ENCODE data around the gene ZNF81. TPM values are rescaled to one million over a fixed set of nuclear protein-coding genes. Genes with fewer than 3 reads are reported as not detected.
A peak's percentile ranks its signal among the peaks of the same experiment; 100 is the strongest.

ZNF81 gene
- total and polyA plus RNA-seq, 2 of the 13 experiments (the other 11 are each of a cell fraction or from before 2014, with no cell fraction given), result 1.4 to 3.2 TPM

GRCh38 chrX:47873123-47873522 lies 36.4 kb downstream of the ZNF81 start:
- H3K79me2 ChIP-seq (ENCODE audit: insufficient read depth, low read length), result no peaks in the 10 kb centered on the region
- no peaks in the 10 kb centered on the region for H4K20me1 ChIP-seq (ENCODE audit: insufficient read depth, low read length)
- H3K4me3 ChIP-seq (replicated peaks in 1 of 3; ENCODE audit: insufficient read depth in 1 of 3, low read depth in 2 of 3, low read length in 3 of 3), result no peak overlapping the region
- no peaks in the 10 kb centered on the region for H3K27me3 ChIP-seq (ENCODE audit: control insufficient read depth in 1 of 2, insufficient read depth in 2 of 2, low read length in 2 of 2)
- BruUV-seq (replicated peaks), result no TSS peak
- ChIA-PET CTCF (ENCODE audit: low intra/inter-chr PET ratio, low total read pairs) (no interaction called here), POLR2A (no interaction called here)
- 89% methylated on average over 2 of the region's 3 CpGs for WGBS (ENCODE audit: low lambda C conversion rate)
- no peak for DNase-seq (ENCODE audit: low spot score)
- in situ Hi-C loops (cut with HindIII; ENCODE audit: extremely low pct_ligation_motif_present, low pct_unique_long_range_greater_than_20kb), result no loop called here
- H2AFZ ChIP-seq (ENCODE audit: low read length), result no peak overlapping the region
- no peaks in the 10 kb centered on the region for H3K36me3 ChIP-seq (replicated peaks in 1 of 2; ENCODE audit: control insufficient read depth in 1 of 2, insufficient read depth in 2 of 2, low read length in 2 of 2)
- no peak for FAIRE-seq
- ATAC-seq, result no peak
- intact Hi-C loops (cut with micrococcal nuclease; ENCODE audit: unreplicated experiment), result no loop called here
- peaks cover 4% of the 10 kb centered on the region; the same call in 1 of the 2 replicates for H3K9me3 ChIP-seq (ENCODE audit: low read length)
- no peak overlapping the region for H3K27ac ChIP-seq (ENCODE audit: extremely low read length, insufficient read depth, low read length)
- TF ChIP-seq ZNF101 (CRISPR knock-in tag; IDR thresholded peaks at IDR 0.05; ENCODE audit: borderline replicate concordance, low read depth) (peak; percentile 99), ZNF230 (CRISPR knock-in tag; IDR thresholded peaks at IDR 0.05) (no peak)
- no peak overlapping the region for H3K9ac ChIP-seq (ENCODE audit: insufficient read depth, low read depth, low read length)
- no peaks in the 10 kb centered on the region for H3K4me1 ChIP-seq (ENCODE audit: insufficient read depth, low read length)
- H3K4me2 ChIP-seq (ENCODE audit: low read depth, low read length), result no peak overlapping the region

GRCh38 chrX:47877327-47877726 lies 40.6 kb downstream of the ZNF81 start:
- POLR2A ChIA-PET, result no interaction called here
- CTCF ChIA-PET (ENCODE audit: low intra/inter-chr PET ratio, low total read pairs), result no interaction called here

More at GRCh38 chrX:47877327-47877726, 40.6 kb downstream of the ZNF81 start:
- in situ Hi-C loops (cut with HindIII; ENCODE audit: extremely low pct_ligation_motif_present, low pct_unique_long_range_greater_than_20kb), result no loop called here
- no TSS peak for BruUV-seq (replicated peaks)
- Histone ChIP-seq H3K4me2 (ENCODE audit: low read depth, low read length) (no peak overlapping the region), H3K79me2 (ENCODE audit: insufficient read depth, low read length) (no peaks in the 10 kb centered on the region), H2AFZ (ENCODE audit: low read length) (no peak overlapping the region), H3K9me3 (ENCODE audit: low read length) (peaks cover 4% of the 10 kb centered on the region; the same call in 1 of the 2 replicates), H3K27me3 (ENCODE audit: control insufficient read depth in 1 of 2, insufficient read depth in 2 of 2, low read length in 2 of 2) (no peaks in the 10 kb centered on the region), H3K27ac (ENCODE audit: extremely low read length, insufficient read depth, low read length) (no peak overlapping the region), H3K4me3 (replicated peaks in 1 of 3; ENCODE audit: insufficient read depth in 1 of 3, low read depth in 2 of 3, low read length in 3 of 3) (no peak overlapping the region), H3K4me1 (ENCODE audit: insufficient read depth, low read length) (no peaks in the 10 kb centered on the region), H4K20me1 (ENCODE audit: insufficient read depth, low read length) (no peaks in the 10 kb centered on the region), H3K36me3 (replicated peaks in 1 of 2; ENCODE audit: control insufficient read depth in 1 of 2, insufficient read depth in 2 of 2, low read length in 2 of 2) (no peaks in the 10 kb centered on the region), H3K9ac (ENCODE audit: insufficient read depth, low read depth, low read length) (no peak overlapping the region)
- DNase-seq (ENCODE audit: low spot score) (no peak), FAIRE-seq (no peak), ATAC-seq (no peak)
- TF ChIP-seq NFE2L2 (IDR thresholded peaks at IDR 0.05; ENCODE audit: low read length) (no peak), HOXA9 (CRISPR knock-in tag; IDR thresholded peaks at IDR 0.05; ENCODE audit: borderline replicate concordance) (no peak), ESRRA (CRISPR knock-in tag; IDR thresholded peaks at IDR 0.05; ENCODE audit: low read depth) (no peak), PLSCR1 (CRISPR knock-in tag; IDR thresholded peaks at IDR 0.05; ENCODE audit: borderline replicate concordance) (no peak), KMT2B (CRISPR knock-in tag; IDR thresholded peaks at IDR 0.05) (no peak), CERS6 (CRISPR knock-in tag; IDR thresholded peaks at IDR 0.05) (no peak), PAXIP1 (CRISPR knock-in tag; conservative IDR thresholded peaks at IDR 0.05) (no peak), SMARCE1 (IDR thresholded peaks at IDR 0.05; ENCODE audit: borderline replicate concordance) (no peak), YY1 (IDR thresholded peaks at IDR 0.05; ENCODE audit: insufficient read depth, insufficient replicate concordance, low read depth, low read length) (no peak), ZNF160 (CRISPR knock-in tag; IDR thresholded peaks at IDR 0.05) (no peak)
- WGBS (ENCODE audit: low lambda C conversion rate), result 100% methylated on average over 2 of the region's 6 CpGs
- intact Hi-C loops (cut with micrococcal nuclease; ENCODE audit: unreplicated experiment), result no loop called here
